GM18517 (cell line): ENCODE data around the gene GREB1.

Experiments used
- ATAC-seq: cut with Tn5 transposase; IDR thresholded peaks from one replicate; pipeline ENCODE4 v1.9.1; 2021; ENCODE audit warnings: mild to moderate bottlenecking, moderate library complexity; ENCODE audit not compliant: unreplicated experiment

Gene GREB1

DNA sequence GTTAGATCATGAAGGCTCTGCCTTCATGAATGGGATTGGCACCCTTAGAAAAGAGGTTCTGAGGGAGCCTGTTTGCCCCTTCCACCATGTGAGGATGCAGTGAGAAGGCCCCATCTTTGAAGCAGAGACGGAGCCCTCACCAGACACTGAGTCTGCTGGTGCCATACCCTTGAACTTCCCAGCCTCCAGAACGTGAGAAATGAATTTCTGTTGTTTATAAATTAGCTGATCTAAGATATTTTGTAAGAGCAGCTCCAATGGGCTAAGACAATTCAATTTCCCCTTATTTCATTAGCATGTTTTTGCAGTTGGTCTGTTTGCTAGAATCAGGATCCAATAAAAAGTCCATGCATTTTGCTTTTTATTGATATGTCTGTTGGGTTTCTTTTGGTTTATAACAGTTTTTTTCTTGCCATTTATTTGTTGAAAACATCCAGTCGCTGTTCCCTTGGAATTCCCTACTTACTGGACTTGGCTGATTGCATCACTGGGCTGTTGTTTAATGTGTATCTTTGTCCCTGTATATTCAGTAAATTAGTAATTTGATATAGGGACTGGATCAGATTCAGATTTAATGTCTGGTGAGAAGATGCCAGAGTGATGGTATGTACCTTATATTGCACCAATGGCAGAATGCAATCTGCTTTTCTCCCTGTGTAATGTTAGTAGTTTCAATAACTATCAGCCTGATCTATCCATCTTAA lies 24.0 kb upstream of the GREB1 start:
- no peak for ATAC-seq

DNA sequence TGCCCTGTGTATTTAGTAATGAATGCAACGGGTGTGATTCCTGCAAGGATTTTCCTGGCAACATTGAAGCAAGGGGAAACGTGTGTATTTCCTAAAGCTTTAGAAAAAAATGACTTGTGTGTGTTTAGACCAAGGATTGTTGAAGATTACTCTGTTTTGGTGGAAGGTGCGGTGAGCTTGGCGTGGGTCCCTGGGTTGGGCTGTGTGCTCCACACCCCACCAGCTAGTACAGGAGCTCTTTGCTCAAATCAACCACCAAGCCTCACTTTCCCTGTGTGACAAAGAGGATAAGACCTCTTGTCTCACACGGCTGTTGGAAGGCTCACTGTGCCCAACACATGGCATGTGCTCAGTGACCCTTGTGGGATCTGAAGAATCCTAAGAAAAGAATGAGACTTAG lies 21.4 kb upstream of the GREB1 start:
- no peak for ATAC-seq

DNA sequence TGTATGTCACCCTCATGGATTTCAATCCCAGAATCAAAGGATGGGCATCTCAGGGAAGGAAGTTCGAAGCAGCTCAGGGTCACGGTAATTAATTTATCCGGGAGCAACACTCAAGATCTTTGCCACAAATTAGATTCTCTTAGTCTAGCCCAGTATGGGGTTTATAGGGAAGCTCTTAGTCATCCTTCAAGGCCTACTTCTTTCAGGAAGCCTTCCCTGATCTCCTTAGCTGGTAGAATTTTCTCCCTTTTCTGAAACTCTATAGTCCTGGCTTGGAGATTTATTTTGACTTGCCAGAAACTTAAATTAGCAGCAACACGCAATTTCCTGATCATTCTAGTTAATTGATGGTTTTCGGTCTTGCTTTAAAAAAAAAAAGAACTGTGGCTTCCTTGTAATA lies 20.5 kb upstream of the GREB1 start:
- ATAC-seq: no peak

DNA sequence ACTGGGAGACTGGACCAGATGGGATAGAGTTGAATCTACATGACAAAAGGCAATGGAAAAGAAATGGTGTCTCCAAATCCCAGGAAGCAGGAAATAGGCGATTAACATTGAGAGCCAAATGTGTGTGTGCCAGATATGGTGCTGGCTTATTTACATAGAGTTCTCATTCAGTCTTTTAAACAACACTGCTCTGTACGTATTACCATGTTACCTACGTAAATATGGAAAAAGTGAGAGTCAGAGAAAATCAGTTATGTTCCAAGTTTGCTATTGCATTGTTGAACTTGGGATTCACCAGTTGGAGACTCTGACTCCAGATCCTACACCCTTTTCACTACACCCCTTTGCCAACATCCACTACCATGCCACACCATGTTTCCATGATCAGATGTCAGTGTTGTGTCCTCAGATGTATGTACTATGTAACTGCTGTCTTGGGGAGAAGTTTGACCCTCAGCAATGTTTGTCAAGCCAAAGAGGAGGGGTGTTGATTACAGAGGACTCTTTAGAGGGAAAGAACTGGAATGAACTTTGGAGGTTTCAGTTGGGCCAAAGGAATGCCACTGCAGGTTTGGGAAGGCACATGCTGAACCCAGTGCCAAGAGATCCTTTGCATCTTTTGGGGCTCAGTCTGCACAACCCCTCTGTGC lies 19.6 kb upstream of the GREB1 start:
- ATAC-seq: no peak

DNA sequence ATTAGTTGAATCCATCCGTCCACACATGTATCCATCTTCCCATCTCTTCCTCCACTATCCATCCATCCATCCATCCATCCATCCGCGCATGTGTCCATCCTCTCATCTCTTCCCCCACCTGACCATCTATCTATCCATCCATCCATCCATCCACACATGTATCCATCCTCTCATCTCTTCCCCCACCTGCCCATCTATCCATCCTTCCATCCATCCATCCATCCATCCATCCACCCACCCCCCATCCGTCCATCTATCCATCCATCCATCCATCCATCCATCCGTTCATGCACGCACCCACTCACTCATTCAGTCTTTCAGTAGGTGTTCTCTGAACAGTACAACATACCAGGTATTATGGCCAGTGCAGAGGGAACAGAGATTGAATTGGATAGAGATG lies 18.9 kb upstream of the GREB1 start:
- no peak for ATAC-seq

DNA sequence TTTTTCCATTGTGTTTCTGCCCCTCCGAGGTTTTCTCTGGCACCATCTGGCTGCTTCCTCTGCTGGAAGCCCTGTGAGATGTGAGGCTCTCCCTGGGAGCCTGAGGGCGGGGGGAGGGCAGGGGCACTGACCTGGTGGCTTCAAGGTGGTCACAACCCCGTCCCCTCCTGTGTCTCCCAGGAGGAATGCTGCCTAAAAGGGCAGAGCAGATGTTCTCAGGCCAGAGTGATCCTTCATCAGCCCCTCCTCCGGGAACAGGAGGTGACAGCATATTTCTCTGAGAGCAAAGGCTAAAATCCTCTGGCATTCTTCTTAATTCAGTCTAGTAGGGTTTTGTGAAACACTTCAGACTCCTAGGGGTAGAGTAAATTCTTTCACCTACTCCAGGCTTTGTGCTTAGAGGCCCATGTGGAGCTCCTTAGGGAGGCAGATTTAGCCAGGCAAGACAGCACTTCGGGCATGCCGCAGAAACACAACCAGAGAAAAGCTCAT lies 18.3 kb upstream of the GREB1 start:
- ATAC-seq: no peak

DNA sequence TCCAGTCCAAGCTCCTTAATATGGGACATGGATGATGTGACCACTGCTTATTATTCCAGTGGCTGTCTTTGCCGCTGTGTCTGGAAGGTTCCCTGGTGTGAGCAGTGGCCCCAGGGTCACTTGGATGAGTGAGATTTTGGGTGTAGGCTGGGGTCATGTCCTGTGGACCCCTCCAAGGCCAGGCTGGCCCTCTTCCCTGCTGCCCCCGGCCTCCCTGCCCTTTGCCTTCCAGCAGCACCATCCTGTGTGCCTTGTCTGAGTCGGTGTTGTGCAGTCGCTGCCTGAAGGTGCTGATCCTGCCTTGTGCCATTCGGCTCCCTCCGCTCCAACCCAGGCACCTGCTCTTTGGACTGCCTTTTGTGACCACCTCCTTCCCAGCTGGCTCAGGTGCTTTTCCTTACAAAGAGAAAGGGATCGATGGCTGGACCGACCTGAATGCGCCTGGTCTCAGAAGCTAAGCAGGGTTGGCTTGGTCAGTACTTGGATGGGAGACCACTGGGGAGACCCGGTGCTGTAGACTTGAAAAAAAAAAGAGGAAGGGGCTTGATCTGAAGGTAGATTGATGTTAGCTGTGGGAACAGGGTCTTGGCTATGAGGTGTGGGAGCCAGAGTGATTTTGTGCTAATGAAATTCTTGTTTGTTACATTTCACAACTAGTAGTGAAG lies 16.7 kb upstream of the GREB1 start:
- ATAC-seq: no peak

DNA sequence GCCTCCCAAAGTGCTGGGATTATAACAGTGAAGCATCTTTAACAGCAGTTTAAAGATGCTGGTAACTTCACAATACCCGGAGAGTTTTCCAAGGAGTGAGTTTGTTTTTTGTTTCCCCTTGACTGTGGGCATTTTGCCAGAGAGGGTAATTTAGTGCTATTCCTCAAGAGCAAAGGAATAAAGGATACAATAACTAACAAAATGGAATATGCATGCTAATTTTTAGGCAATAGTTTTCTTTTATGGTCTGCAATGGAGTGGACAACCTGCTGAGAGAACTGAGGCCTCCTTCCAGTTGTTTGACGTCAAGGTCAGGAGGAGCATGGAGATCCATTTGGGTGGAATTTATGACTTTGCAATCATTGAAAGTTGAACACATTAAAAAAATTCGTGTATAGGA lies 15.9 kb upstream of the GREB1 start:
- ATAC-seq: no peak

DNA sequence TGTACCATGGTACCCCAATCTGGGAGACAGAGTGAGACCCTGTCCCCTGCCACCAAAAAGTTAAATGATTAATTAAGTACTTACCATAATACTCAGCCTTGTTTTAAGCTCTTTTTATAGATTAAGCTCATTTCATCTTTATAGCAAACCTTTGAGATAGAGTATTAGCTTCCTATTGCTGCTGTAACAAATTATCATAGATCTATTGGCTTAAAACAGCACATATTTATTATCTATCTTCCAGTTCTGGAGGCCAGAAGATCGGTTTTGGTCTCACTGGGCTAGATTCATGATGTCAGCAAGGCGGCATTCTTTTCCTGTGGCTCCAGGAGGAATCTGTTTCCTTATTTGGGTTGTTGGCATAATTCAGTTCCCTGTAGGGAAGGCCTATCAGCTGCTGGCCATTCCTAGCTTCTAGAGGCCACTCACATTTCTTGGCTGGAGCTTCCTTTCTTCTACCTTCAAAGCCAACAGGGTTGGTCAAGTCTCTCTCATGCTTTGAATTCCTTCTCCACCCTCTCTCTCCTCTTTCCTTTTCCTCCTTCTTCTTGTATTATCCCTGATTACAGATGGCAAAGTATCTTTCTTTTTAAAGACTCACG lies 13.7 kb upstream of the GREB1 start:
- no peak for ATAC-seq

DNA sequence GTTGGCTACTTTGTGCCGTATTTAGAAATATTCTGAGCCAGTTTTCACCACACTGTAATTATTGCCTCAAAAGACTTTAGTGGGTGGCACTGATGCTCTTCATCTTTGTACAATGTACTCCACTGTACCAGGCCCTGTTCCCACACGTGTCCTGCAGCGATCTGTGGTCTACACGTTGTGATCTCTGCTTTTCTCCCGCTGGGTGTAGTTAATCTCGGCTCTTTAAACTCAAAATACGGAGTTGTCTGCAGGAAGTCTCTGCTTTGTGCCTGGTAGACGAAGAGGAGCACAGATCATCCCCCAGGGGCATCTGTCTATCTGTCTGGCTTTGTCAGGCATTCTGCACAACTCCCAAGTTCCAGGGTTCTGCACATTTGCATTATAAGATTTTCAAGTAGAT lies 12.1 kb upstream of the GREB1 start:
- ATAC-seq: no peak

DNA sequence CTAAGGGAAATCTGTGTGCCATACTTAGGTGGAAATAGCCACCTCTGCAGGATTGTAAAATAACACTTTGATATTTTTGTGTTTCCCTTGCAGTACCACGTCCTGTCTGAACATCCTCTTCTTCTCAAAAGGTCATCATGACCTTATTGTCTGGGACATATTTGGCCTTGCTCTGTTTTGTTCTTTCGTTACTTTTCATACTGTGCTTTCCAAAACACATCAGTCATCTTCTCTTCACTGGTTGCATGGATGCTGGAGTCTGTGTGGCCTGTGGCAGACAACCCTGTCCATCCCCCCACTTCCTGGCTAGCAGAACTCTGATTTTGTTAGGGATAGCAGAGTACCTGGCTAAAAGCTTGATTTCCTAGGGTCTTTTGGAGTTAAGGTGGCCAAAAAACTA lies 9.4 kb upstream of the GREB1 start:
- no peak for ATAC-seq

DNA sequence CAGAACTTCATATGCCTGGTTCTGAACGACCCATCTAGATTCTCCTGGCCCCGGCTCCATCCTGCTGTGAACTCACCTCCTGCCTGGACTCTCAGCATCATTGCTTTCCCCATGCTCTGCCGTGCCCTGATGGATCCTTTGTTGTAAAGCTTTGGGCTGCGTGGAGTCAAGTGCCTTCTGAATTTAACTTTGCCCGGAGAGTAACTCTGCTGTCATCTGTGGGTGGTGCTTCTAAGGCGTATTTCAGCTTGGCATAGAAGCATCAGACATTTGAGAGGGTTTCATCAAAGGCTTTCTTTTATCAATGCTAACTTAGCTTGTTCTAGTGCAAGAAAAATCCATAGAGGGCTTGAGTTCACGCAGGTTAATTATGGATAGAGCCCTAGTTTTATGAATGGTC lies 8.1 kb upstream of the GREB1 start:
- ATAC-seq: no peak

DNA sequence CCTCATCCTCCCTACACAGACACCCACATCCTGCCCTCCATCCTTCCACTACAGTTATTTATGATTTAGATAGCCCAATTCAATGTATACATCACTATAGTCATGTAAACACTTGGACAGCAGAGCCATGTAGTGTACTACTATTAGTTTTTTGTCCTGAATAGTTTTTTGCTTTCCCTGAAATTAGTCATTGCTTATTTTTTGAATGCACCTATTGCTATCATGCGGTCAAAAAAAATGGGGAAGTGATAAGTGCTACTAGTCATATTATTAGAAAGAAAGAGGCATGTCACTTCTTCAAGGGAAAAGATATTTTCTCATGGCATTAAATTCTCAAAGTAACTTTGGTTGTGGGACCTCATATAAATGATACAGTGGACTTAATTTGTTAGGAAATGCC lies 6.8 kb upstream of the GREB1 start:
- ATAC-seq: no peak

DNA sequence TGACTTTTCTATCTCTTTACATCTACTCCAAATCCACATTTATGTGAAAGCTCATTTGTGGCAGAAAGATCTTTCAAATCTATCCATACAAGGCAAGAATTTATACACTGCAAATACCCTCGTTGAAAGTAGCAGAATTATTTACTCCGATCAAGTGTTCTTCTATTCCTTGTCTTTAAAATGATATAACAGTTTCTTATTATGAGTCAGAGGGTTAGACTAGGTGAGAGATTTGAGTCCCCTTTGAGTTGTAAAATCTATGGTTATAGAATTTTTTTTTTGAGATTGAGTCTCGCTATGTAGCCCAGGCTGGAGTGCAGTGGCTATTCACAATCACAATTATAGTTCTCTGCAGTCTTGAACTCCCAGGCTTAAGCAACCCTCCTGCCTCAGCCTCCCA lies 5.6 kb upstream of the GREB1 start:
- no peak for ATAC-seq

DNA sequence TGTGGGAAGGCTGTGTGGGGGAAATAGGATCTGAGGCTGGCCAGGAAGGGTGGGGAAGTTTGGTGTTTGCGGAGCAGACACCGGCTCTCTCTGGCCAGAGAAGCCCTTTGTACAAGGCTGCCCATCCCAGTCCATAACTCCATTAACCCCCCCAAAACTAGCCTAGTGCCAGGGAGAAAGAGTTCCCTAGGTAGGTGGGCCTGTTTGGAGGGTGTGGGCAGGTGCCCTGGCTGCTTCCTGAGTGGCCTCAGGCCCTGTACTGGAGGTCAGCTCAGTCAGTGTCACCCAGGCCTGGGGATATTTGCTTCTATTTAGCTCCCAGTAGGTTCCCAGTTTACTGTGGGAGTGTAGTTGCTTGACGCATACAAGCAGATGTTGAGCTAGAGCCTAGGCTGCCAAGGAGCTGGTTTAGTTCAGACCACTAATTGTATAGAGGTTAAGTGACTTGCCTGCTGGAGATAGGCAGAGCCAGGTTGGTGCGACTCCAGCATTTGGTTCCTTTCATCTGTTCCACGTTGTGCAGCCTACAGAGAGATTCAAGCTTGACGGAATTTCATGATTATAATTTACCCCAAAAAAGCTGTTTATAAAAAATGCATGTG lies 2.9 kb upstream of the GREB1 start:
- ATAC-seq: no peak

DNA sequence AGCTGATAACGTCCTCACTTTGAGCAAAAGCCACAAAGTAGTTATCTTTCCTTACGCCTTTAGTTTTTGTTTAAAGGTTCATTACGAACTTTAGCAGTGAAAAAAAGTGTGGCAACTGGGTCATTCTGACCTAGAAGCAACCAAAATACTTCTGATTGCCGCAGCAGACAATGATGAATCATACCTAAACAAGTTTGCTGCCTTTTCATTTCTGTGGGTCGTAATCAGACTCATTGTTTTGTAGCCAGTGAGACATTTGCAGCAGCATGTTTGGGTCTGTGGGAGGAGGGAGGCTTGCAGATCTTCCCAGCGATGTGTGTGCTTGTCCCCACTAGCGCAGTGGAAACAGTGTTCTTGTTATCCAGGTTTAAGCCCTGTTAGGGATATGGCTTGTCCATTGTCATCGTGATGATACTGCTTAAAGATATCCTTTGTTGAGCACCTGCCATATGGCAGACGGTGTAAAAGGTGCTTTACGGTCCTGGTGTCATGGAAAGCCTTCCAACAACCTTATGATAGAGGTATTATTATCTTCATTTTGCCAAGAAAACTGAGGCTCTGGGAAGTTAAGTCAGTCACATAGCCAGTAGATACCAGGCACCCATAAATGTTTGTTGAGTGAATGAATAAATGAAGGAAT lies 1.3 kb upstream of the GREB1 start:
- no peak for ATAC-seq

DNA sequence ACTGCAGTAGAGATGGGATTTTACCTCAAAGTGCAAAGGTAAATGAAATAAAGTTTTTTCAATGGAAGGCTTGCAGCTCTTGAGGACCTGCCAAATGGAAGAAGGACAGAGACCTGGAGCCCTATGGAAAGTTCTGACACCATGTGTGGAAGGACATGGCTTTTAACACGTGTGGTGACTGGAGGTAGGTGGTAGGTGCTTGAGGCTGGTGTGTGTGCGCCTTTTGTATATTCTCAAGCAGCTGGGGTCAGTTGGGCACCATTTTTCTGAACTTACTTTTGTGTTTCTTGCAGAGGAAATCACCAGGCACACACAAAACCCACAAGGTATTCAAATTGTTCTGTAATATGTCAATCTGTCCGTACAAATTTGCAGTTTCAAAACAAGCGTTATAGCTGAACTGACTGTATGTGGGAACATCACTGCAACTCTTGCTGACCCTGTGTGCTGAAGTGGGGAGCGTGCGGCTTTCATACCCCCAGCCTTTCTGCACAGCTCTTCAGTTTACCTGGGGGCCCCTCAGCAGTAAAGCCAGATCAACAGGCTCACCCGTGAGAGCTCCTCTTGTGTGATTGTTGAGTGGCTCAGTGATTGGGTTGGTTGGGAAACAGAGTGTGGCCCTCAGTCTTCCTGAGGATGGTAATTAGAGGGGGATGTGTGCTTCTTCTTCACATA lies 363 bp downstream of the GREB1 start:
- no peak for ATAC-seq

DNA sequence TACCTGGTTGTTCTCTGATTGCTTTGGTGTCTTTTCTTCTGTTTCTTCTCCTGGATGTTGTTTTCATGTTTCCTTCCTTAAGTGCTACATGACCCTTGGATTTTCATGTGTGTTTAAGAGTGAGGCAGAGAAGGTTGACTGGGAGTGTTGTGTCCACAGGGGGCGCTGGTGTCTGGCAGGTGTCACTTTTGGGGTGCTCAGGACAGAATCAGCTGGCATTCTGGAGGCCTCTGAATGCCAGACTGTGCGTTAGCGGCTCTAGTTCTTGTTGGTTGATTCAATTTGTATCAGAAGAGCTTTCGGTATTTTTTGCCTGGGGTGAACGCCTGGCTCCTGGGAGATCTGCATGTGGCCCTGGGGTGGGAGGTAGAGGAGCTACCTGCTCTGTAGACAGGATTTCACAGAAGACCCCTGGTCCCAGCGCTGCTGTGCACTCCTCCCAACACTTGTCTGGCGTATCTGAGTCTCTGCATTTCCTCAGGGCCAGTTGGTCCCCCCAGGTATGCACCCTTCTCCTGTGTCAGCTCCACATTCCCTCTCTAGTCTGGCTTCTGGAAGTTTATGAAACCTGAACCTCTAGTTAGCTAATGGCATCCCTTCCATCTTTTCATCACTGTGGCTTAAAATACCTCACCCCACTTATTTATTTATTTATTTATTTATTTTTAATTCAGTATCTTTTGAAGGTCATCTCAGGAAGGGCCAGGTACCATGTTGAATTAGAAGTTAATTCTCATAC lies 1.1 kb downstream of the GREB1 start:
- ATAC-seq: no peak

DNA sequence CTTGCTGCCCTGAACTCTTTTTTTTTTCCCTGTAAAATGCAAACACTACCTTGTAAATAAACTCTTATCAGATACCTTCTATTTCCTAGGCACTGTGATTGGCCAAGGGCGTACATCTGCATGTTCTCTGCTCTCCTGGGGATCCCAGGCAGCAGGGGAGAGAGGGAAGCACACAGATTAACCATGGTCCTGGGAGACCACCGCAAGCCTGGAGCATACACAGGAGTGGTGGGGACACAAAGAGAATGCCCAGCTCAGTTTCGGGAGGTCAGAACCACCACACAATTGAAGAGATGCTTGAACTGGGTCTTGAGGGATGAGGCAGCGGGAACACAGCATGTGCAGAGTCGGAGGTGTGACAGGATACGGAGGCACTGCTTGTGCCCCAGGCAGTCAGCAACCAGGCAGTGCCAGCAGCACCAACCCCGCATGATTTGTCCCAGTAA lies 2.1 kb downstream of the GREB1 start:
- no peak for ATAC-seq

DNA sequence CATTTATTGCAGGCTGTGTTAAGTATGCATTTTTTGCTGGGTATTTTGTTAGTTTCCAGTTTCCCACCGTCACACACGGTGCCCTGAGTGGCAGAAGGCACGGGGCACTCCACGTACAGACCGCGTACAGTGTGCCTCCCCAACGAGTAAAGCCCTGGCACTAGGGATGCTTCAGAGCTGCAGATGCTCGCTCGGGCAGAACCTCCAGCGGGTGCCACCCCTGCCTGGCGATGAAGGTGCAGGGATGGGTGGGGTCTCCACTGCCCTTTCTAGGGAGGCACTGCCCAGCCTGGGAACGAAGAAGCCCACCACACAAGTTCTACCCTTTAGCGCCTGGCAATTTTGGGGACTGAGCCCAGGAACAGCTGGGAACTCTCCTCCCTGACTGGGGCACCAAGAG lies 4.1 kb downstream of the GREB1 start:
- ATAC-seq: no peak
